Astrocyte of the spinal cord (primary cell): ENCODE data around the gene NLGN1.
A peak's percentile ranks its signal among the peaks of the same experiment; 100 is the strongest.

Experiments
- DNase-seq: peaks from one replicate; pipeline ENCODE4 v3.0.0; 2011; ENCODE audit warnings: low read depth, low spot score
- H3K4me3 ChIP-seq: 2 replicates; pipeline ENCODE4 v1.5.1; 2011; ENCODE audit warnings: low read depth, mild to moderate bottlenecking, low read length, moderate library complexity
- CTCF ChIP-seq: IDR thresholded peaks from 2 replicates; pipeline ENCODE4 v1.5.1; 2012; ENCODE audit warnings: low read depth, mild to moderate bottlenecking, low read length, inconsistent platforms
- in situ Hi-C: cut with HindIII; loops from 2 replicates; pipeline ENCODE4 v1.10.0; 2017; ENCODE audit warnings: low sequenced_read_pairs

NLGN1 gene

GRCh38 chr3:173730391-173730790 lies 332.8 kb downstream of the NLGN1 start:
- no peak overlapping the region for H3K4me3 ChIP-seq
- DNase-seq, result no peak
- in situ Hi-C loops, result no loop called here
- no peak for TF ChIP-seq CTCF

- no peak for TF ChIP-seq CTCF
- peak; percentile 55 for DNase-seq
- no peak overlapping the region for H3K4me3 ChIP-seq
- in situ Hi-C loops, result no loop called here
These were observed 334.7 kb downstream of the NLGN1 start for GRCh38 chr3:173732237-173732636.

- peak; percentile 70 for TF ChIP-seq CTCF
- in situ Hi-C loops, result no loop called here
- DNase-seq, result peak; percentile 63
- H3K4me3 ChIP-seq, result no peak overlapping the region
These were observed 335.6 kb downstream of the NLGN1 start for GRCh38 chr3:173733029-173733652.

GRCh38 chr3:173734473-173734872 lies 336.9 kb downstream of the NLGN1 start:
- in situ Hi-C loops, result no loop called here
- TF ChIP-seq CTCF, result no peak
- DNase-seq, result no peak
- no peak overlapping the region for H3K4me3 ChIP-seq

GRCh38 chr3:173734895-173735294 lies 337.4 kb downstream of the NLGN1 start:
- DNase-seq, result no peak
- no peak for TF ChIP-seq CTCF
- no peak overlapping the region for H3K4me3 ChIP-seq
- in situ Hi-C loops, result no loop called here

- H3K4me3 ChIP-seq, result no peak overlapping the region
- in situ Hi-C loops, result no loop called here
- DNase-seq, result no peak
- TF ChIP-seq CTCF, result no peak
These were observed 338.3 kb downstream of the NLGN1 start for GRCh38 chr3:173735841-173736240.
